ENCODE results near the gene CCDC8.

The CCDC8 gene

GRCh38 chr19:46404753-46405468, 8.5 kb downstream of the CCDC8 start:
- H4K91ac ChIP-seq (ENCODE audit: low read length) = peak overlapping the region; percentile 48
- H3K4me2 ChIP-seq (ENCODE audit: low read length, poor library complexity, severe bottlenecking) = peak overlapping the region; percentile 84
- no peaks in the 10 kb centered on the region for H3K36me3 ChIP-seq (ENCODE audit: control insufficient read depth in 1 of 2, insufficient read depth in 2 of 2, low read depth in 1 of 2, low read length in 2 of 2)
- H3K18ac ChIP-seq (ENCODE audit: low read depth in 1 of 2, low read length in 2 of 2) = peak overlapping the region in 1 of 2 experiments; percentile 13
- no peak overlapping the region for H2BK120ac ChIP-seq (ENCODE audit: low read depth, low read length)
- H3K9ac ChIP-seq (ENCODE audit: low read length) = peak overlapping the region; percentile 77
- H3K14ac ChIP-seq (ENCODE audit: low read length in 2 of 2) = peak overlapping the region in 1 of 2 experiments; percentile 86
- H3K4me1 ChIP-seq (ENCODE audit: control insufficient read depth, insufficient read depth, low read depth, low read length) = peaks cover 26% of the 10 kb centered on the region
- H3K23ac ChIP-seq (ENCODE audit: low read length in 2 of 2) = peak overlapping the region in 1 of 2 experiments; percentile 48
- H3K4ac ChIP-seq (ENCODE audit: low read depth in 1 of 2, low read length in 2 of 2) = peak overlapping the region in 1 of 2 experiments; percentile 88
- H2AFZ ChIP-seq (ENCODE audit: low read depth, low read length) = peak overlapping the region; percentile 7
- H2BK5ac ChIP-seq (ENCODE audit: low read depth, low read length, poor library complexity, severe bottlenecking) = no peak overlapping the region
- peak overlapping the region; percentile 95 for H4K8ac ChIP-seq (ENCODE audit: low read length)
- H3K79me1 ChIP-seq (replicated peaks; ENCODE audit: low read length, poor library complexity, severe bottlenecking) = no peaks in the 10 kb centered on the region
- H3K9me3 ChIP-seq (ENCODE audit: control insufficient read depth, low read length) = no peaks in the 10 kb centered on the region
- no peak for DNase-seq
- 40% methylated on average over 28 of the region's 41 CpGs for WGBS
- H2BK12ac ChIP-seq (ENCODE audit: low read length in 2 of 2) = peak overlapping the region; percentile 9 to 68
- peaks cover 0 to 26% of the 10 kb centered on the region in 2 experiments for H3K27me3 ChIP-seq (ENCODE audit: control insufficient read depth in 1 of 2, insufficient read depth in 1 of 2, low read length in 2 of 2)
- H2AK5ac ChIP-seq (ENCODE audit: low read length, severe bottlenecking) = no peak overlapping the region
- peak overlapping the region; percentile 9 to 77 for H3K4me3 ChIP-seq (ENCODE audit: insufficient read depth in 1 of 2, low read depth in 1 of 2, low read length in 2 of 2)
- no peak overlapping the region for H3K27ac ChIP-seq (ENCODE audit: low read length, poor library complexity, severe bottlenecking)
- H2BK15ac ChIP-seq (ENCODE audit: low read depth, poor library complexity, severe bottlenecking) = no peak overlapping the region

- Histone ChIP-seq H3K27ac (ENCODE audit: low read length, poor library complexity, severe bottlenecking) (peak overlapping the region; percentile 64), H4K8ac (ENCODE audit: low read length) (peak overlapping the region; percentile 95), H3K4me1 (ENCODE audit: control insufficient read depth, insufficient read depth, low read depth, low read length) (peaks cover 24% of the 10 kb centered on the region), H3K4me2 (ENCODE audit: low read length, poor library complexity, severe bottlenecking) (peak overlapping the region; percentile 84), H3K36me3 (ENCODE audit: control insufficient read depth in 1 of 2, insufficient read depth in 2 of 2, low read depth in 1 of 2, low read length in 2 of 2) (no peaks in the 10 kb centered on the region), H3K14ac (ENCODE audit: low read length in 2 of 2) (peak overlapping the region in 1 of 2 experiments; percentile 86), H2BK15ac (ENCODE audit: low read depth, poor library complexity, severe bottlenecking) (no peak overlapping the region), H3K23ac (ENCODE audit: low read length in 2 of 2) (peak overlapping the region in 1 of 2 experiments; percentile 48), H3K9ac (ENCODE audit: low read length) (peak overlapping the region; percentile 77), H3K9me3 (ENCODE audit: control insufficient read depth, low read length) (no peaks in the 10 kb centered on the region), H3K18ac (ENCODE audit: low read depth in 1 of 2, low read length in 2 of 2) (peak overlapping the region; percentile 65 to 67), H2AFZ (ENCODE audit: low read depth, low read length) (peak overlapping the region; percentile 7), H2AK5ac (ENCODE audit: low read length, severe bottlenecking) (no peak overlapping the region), H3K27me3 (ENCODE audit: control insufficient read depth in 1 of 2, insufficient read depth in 1 of 2, low read length in 2 of 2) (peaks cover 0 to 26% of the 10 kb centered on the region in 2 experiments), H2BK120ac (ENCODE audit: low read depth, low read length) (peak overlapping the region; percentile 65), H2BK12ac (ENCODE audit: low read length in 2 of 2) (peak overlapping the region; percentile 9 to 68), H2BK5ac (ENCODE audit: low read depth, low read length, poor library complexity, severe bottlenecking) (no peak overlapping the region), H3K79me1 (replicated peaks; ENCODE audit: low read length, poor library complexity, severe bottlenecking) (peaks cover 2% of the 10 kb centered on the region), H3K4me3 (ENCODE audit: insufficient read depth in 1 of 2, low read depth in 1 of 2, low read length in 2 of 2) (peak overlapping the region; percentile 49 to 77), H3K4ac (ENCODE audit: low read depth in 1 of 2, low read length in 2 of 2) (peak overlapping the region in 1 of 2 experiments; percentile 88), H4K91ac (ENCODE audit: low read length) (peak overlapping the region; percentile 48)
- 5% methylated on average over 36 of the region's 36 CpGs for WGBS
- DNase-seq = peak; percentile 74
Observed at GRCh38 chr19:46404055-46404752, 9.2 kb downstream of the CCDC8 start.

DNA sequence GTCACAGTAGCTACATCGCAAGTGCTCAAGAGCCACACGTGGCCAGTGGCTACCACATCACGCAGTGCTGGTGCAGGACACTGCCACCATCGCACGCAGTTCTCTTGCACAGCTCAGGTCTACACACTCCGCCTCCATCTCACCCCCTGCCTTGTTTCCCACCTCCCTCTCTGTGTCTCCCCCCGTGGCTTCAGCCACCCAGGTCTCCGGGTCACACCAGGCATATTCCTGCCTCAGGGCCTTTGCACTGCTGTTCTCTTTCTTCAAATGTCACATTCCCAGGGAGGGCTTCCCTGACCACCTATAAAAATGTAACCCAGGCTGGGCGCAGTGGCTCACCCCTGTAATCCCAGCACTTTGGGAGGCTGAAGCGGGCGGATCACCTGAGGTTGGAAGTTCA, 10.6 kb downstream of the CCDC8 start:
- Histone ChIP-seq H3K4ac (ENCODE audit: low read depth in 1 of 2, low read length in 2 of 2) (no peak overlapping the region), H4K8ac (ENCODE audit: low read length) (peak overlapping the region; percentile 83), H2AFZ (ENCODE audit: low read depth, low read length) (no peak overlapping the region), H2BK120ac (ENCODE audit: low read depth, low read length) (no peak overlapping the region), H3K27me3 (ENCODE audit: control insufficient read depth in 1 of 2, insufficient read depth in 1 of 2, low read length in 2 of 2) (peaks cover 0 to 17% of the 10 kb centered on the region in 2 experiments), H2BK5ac (ENCODE audit: low read depth, low read length, poor library complexity, severe bottlenecking) (no peak overlapping the region), H2AK5ac (ENCODE audit: low read length, severe bottlenecking) (no peak overlapping the region), H3K23ac (ENCODE audit: low read length in 2 of 2) (peak overlapping the region in 1 of 2 experiments; percentile 4), H2BK15ac (ENCODE audit: low read depth, poor library complexity, severe bottlenecking) (no peak overlapping the region), H3K9ac (ENCODE audit: low read length) (no peak overlapping the region), H3K9me3 (ENCODE audit: control insufficient read depth, low read length) (no peaks in the 10 kb centered on the region), H3K14ac (ENCODE audit: low read length in 2 of 2) (no peak overlapping the region), H3K36me3 (ENCODE audit: control insufficient read depth in 1 of 2, insufficient read depth in 2 of 2, low read depth in 1 of 2, low read length in 2 of 2) (no peaks in the 10 kb centered on the region), H4K91ac (ENCODE audit: low read length) (peak overlapping the region; percentile 64), H2BK12ac (ENCODE audit: low read length in 2 of 2) (no peak overlapping the region), H3K4me3 (ENCODE audit: insufficient read depth in 1 of 2, low read depth in 1 of 2, low read length in 2 of 2) (peak overlapping the region in 1 of 2 experiments; percentile 46), H3K18ac (ENCODE audit: low read depth in 1 of 2, low read length in 2 of 2) (peak overlapping the region in 1 of 2 experiments; percentile 88), H3K79me1 (replicated peaks; ENCODE audit: low read length, poor library complexity, severe bottlenecking) (peaks cover 2% of the 10 kb centered on the region), H3K4me2 (ENCODE audit: low read length, poor library complexity, severe bottlenecking) (no peak overlapping the region), H3K4me1 (ENCODE audit: control insufficient read depth, insufficient read depth, low read depth, low read length) (peaks cover 18% of the 10 kb centered on the region), H3K27ac (ENCODE audit: low read length, poor library complexity, severe bottlenecking) (no peak overlapping the region)
- 89% methylated on average over 11 of the region's 11 CpGs for WGBS
- DNase-seq = no peak

Measured in mesenchymal stem cell (in vitro differentiated cells and primary cell).